Vagina (tissue), 2 donors: Measurements from ENCODE around the gene IMMT.

Source experiments
- CTCF ChIP-seq, 3 experiments: fragments of 450-650 bp in 2 of 3; fragments of 200-600 bp in 1 of 3; sonication (generic) in 1 of 3; IDR thresholded peaks; one replicate each; pipeline ENCODE4 v1.5.1; 2017 to 2019; ENCODE audit warnings: antibody characterized with exemption in 3 of 3, mild to moderate bottlenecking in 2 of 3, moderate library complexity in 2 of 3
- POLR2AphosphoS5 ChIP-seq, 2 donors: sonication (generic); formaldehyde crosslinking; IDR thresholded peaks; one replicate each; pipeline ENCODE4 v1.9.0; 2017; ENCODE audit warnings: antibody characterized with exemption in 2 of 2, mild to moderate bottlenecking in 2 of 2, low read depth in 1 of 2; ENCODE audit not compliant: insufficient read depth in 1 of 2

- no peak for TF ChIP-seq POLR2AphosphoS5 (IDR thresholded peaks at IDR 0.05; ENCODE audit: insufficient read depth in 1 of 2, low read depth in 1 of 2)
- TF ChIP-seq CTCF (IDR thresholded peaks at IDR 0.05): no peak
Observed at GRCh38 chr2:86214503-86214832, 19.2 kb upstream of the IMMT start.
